Neural cell (in vitro differentiated cells): Measurements from ENCODE around the gene HOXA3. TPM values are rescaled to one million over a fixed set of nuclear protein-coding genes. Genes with fewer than 3 reads are reported as not detected.
A peak's percentile ranks its signal among the peaks of the same experiment; 100 is the strongest.

ENCODE experiments used
- H2AFZ ChIP-seq: fragments of 200-600, 300-800 bp; sonication (generic), shearing (Covaris generic); 2 replicates; pipeline ENCODE4 v1.6.0; 2014; ENCODE audit warnings: low read depth, mild to moderate bottlenecking, antibody characterized with exemption, low read length, moderate library complexity
- H3F3A ChIP-seq: fragments of 200-600 bp; shearing (Covaris generic); 2 replicates; pipeline ENCODE4 v1.6.1; 2016; ENCODE audit warnings: mild to moderate bottlenecking, moderate library complexity, mixed read lengths, antibody characterized with exemption, low read length; ENCODE audit not compliant: insufficient read depth, poor library complexity, severe bottlenecking
- H3K27ac ChIP-seq: fragments of 200-600, 300-800 bp; sonication (generic), shearing (Covaris generic); 2 replicates; pipeline ENCODE4 v1.5.1; 2014; ENCODE audit warnings: mild to moderate bottlenecking, low read length, moderate library complexity
- H3K27me3 ChIP-seq: fragments of 300-800, 200-600 bp; sonication (generic), shearing (Covaris generic); 2 replicates; pipeline ENCODE4 v1.6.0; 2014; ENCODE audit warnings: mild to moderate bottlenecking, low read depth, low read length, moderate library complexity; ENCODE audit not compliant: insufficient read depth
- H3K36me3 ChIP-seq: fragments of 300-800, 200-600 bp; sonication (generic), shearing (Covaris generic); 2 replicates; pipeline ENCODE4 v1.5.1; 2014; ENCODE audit warnings: mild to moderate bottlenecking, antibody characterized with exemption, low read length, moderate library complexity; ENCODE audit not compliant: insufficient read depth
- H3K4me2 ChIP-seq: fragments of 300-800, 200-600 bp; sonication (generic), shearing (Covaris generic); 2 replicates; pipeline ENCODE4 v1.6.0; 2014; ENCODE audit warnings: mild to moderate bottlenecking, low read length
- H3K4me3 ChIP-seq: fragments of 300-800, 200-600 bp; sonication (generic), shearing (Covaris generic); 2 replicates; pipeline ENCODE4 v1.5.1; 2014; ENCODE audit warnings: mild to moderate bottlenecking, low read length, moderate library complexity
- H3K79me2 ChIP-seq: fragments of 200-600 bp; shearing (Covaris generic); replicated peaks from 2 replicates; pipeline ENCODE4 v1.6.0; 2014; ENCODE audit warnings: mild to moderate bottlenecking, low read length, moderate library complexity; ENCODE audit not compliant: insufficient read depth
- H3K9ac ChIP-seq: fragments of 300-800, 200-600 bp; sonication (generic), shearing (Covaris generic); 2 replicates; pipeline ENCODE4 v1.6.1; 2016; ENCODE audit warnings: mild to moderate bottlenecking, low read length, mixed read lengths
- H3K9me2 ChIP-seq: fragments of 200-600 bp; shearing (Covaris generic); 2 replicates; pipeline ENCODE4 v1.6.1; 2016; ENCODE audit warnings: mild to moderate bottlenecking, low read length, mixed read lengths; ENCODE audit not compliant: insufficient read depth
- H3K9me3 ChIP-seq: fragments of 200-600, 300-800 bp; sonication (generic), shearing (Covaris generic); 2 replicates; pipeline ENCODE4 v1.6.1; 2016; ENCODE audit warnings: mild to moderate bottlenecking, mixed run types, low read length, moderate library complexity, mixed read lengths
- H4K20me1 ChIP-seq: fragments of 200-600 bp; shearing (Covaris generic); 2 replicates; pipeline ENCODE4 v1.6.1; 2016; ENCODE audit warnings: mild to moderate bottlenecking, mixed run types; ENCODE audit not compliant: insufficient read depth
- EP300 ChIP-seq: fragments of 450-650 bp; conservative IDR thresholded peaks from 2 replicates; pipeline ENCODE4 v1.6.1; 2014; ENCODE audit warnings: antibody characterized with exemption, mild to moderate bottlenecking, moderate library complexity; ENCODE audit not compliant: poor library complexity, severe bottlenecking
- EZH2 ChIP-seq: fragments of 200-600, 300-800 bp; shearing (Covaris generic), sonication (generic); IDR thresholded peaks from 2 replicates; pipeline ENCODE4 v1.6.1; 2014; ENCODE audit warnings: antibody characterized with exemption, low read length, borderline replicate concordance, mild to moderate bottlenecking; ENCODE audit not compliant: insufficient read depth, poor library complexity, severe bottlenecking
- POLR2AphosphoS5 ChIP-seq: IDR thresholded peaks from 2 replicates; pipeline ENCODE4 v1.6.1; 2012
- RAD21 ChIP-seq: fragments of 450-650 bp; conservative IDR thresholded peaks from 2 replicates; pipeline ENCODE4 v1.6.1; 2014; ENCODE audit warnings: antibody characterized with exemption, mild to moderate bottlenecking, moderate library complexity
- SMC3 ChIP-seq: fragments of 450-650 bp; conservative IDR thresholded peaks from 2 replicates; pipeline ENCODE4 v1.6.1; 2014; ENCODE audit warnings: antibody characterized with exemption, mild to moderate bottlenecking, moderate library complexity; ENCODE audit not compliant: poor library complexity
- TAF1 ChIP-seq: IDR thresholded peaks from 2 replicates; pipeline ENCODE4 v1.6.1; 2012; ENCODE audit warnings: low read depth
- polyA plus RNA-seq: library from polyadenylated mRNA; depleted of rRNA; stranded (reverse); fragments of >200 nt; gene quantifications from 2 replicates; pipeline ENCODE4 v1.2.3, GENCODE V29; 2014
- TF ChIP-seq, protein P1 (sequence below): fragments of 450-650 bp; IDR thresholded peaks from 2 replicates; pipeline ENCODE4 v1.5.1; 2014; ENCODE audit warnings: antibody characterized with exemption, mild to moderate bottlenecking, moderate library complexity; ENCODE audit not compliant: poor library complexity, severe bottlenecking
- TF ChIP-seq, protein P2 (sequence below): IDR thresholded peaks from 2 replicates; pipeline ENCODE4 v1.6.1; 2012; ENCODE audit warnings: borderline replicate concordance

Gene HOXA3
- polyA plus RNA-seq, 1 donor from 2014 or later: not detected

DNA sequence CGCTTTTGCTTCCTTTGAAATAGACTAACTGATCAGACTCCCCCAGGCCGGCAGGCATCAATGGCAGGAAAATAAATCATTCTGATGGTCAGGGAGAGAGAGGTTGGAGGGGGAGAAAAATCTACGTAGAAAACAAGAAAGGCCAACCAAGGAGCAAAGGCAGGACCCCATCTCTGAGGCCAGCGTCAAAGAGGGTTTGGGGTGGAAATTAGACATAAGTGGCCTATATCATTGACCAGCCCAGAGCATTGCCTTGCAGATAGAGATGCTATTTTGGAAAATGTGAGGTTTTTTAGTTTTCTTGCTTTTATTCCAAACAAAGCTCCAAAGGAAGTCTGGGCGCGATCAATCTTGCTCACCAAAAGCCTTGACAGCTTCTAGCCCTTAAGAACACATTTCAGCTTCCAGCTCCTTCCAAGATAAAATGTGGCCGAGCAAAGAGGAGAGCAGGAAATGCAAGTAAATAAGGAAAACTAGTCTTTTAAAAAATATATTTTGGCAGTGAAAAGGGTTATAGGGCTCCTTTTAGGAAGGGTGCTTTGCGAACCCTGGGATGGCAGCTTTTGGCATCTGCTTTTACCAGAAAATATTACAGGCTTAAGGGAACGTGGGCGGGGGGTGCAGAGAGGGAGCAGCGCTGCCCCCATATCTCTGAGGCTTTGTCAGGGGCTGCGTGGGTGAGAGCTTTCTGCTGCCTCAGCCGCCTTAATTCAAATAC, 47.9 kb downstream of the HOXA3 start:
- no peaks in the 10 kb centered on the region for H3F3A ChIP-seq
- no peaks in the 10 kb centered on the region for H3K36me3 ChIP-seq
- H3K4me3 ChIP-seq: no peak overlapping the region
- no peaks in the 10 kb centered on the region for H3K9me3 ChIP-seq
- no peak overlapping the region for H2AFZ ChIP-seq
- H3K27me3 ChIP-seq: peaks cover 100% of the 10 kb centered on the region
- no peak overlapping the region for H3K4me2 ChIP-seq
- TF ChIP-seq SMC3 (no peak), EP300 (no peak), POLR2AphosphoS5 (no peak), RAD21 (no peak)
- TF ChIP-seq, protein P1, sequence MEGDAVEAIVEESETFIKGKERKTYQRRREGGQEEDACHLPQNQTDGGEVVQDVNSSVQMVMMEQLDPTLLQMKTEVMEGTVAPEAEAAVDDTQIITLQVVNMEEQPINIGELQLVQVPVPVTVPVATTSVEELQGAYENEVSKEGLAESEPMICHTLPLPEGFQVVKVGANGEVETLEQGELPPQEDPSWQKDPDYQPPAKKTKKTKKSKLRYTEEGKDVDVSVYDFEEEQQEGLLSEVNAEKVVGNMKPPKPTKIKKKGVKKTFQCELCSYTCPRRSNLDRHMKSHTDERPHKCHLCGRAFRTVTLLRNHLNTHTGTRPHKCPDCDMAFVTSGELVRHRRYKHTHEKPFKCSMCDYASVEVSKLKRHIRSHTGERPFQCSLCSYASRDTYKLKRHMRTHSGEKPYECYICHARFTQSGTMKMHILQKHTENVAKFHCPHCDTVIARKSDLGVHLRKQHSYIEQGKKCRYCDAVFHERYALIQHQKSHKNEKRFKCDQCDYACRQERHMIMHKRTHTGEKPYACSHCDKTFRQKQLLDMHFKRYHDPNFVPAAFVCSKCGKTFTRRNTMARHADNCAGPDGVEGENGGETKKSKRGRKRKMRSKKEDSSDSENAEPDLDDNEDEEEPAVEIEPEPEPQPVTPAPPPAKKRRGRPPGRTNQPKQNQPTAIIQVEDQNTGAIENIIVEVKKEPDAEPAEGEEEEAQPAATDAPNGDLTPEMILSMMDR: no peak
- TF ChIP-seq, protein P2, sequence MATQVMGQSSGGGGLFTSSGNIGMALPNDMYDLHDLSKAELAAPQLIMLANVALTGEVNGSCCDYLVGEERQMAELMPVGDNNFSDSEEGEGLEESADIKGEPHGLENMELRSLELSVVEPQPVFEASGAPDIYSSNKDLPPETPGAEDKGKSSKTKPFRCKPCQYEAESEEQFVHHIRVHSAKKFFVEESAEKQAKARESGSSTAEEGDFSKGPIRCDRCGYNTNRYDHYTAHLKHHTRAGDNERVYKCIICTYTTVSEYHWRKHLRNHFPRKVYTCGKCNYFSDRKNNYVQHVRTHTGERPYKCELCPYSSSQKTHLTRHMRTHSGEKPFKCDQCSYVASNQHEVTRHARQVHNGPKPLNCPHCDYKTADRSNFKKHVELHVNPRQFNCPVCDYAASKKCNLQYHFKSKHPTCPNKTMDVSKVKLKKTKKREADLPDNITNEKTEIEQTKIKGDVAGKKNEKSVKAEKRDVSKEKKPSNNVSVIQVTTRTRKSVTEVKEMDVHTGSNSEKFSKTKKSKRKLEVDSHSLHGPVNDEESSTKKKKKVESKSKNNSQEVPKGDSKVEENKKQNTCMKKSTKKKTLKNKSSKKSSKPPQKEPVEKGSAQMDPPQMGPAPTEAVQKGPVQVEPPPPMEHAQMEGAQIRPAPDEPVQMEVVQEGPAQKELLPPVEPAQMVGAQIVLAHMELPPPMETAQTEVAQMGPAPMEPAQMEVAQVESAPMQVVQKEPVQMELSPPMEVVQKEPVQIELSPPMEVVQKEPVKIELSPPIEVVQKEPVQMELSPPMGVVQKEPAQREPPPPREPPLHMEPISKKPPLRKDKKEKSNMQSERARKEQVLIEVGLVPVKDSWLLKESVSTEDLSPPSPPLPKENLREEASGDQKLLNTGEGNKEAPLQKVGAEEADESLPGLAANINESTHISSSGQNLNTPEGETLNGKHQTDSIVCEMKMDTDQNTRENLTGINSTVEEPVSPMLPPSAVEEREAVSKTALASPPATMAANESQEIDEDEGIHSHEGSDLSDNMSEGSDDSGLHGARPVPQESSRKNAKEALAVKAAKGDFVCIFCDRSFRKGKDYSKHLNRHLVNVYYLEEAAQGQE: no peak
- H4K20me1 ChIP-seq: no peaks in the 10 kb centered on the region
- H3K27ac ChIP-seq: no peak overlapping the region
- H3K9me2 ChIP-seq: no peaks in the 10 kb centered on the region
- no peak overlapping the region for H3K9ac ChIP-seq
- no peaks in the 10 kb centered on the region for H3K79me2 ChIP-seq

DNA sequence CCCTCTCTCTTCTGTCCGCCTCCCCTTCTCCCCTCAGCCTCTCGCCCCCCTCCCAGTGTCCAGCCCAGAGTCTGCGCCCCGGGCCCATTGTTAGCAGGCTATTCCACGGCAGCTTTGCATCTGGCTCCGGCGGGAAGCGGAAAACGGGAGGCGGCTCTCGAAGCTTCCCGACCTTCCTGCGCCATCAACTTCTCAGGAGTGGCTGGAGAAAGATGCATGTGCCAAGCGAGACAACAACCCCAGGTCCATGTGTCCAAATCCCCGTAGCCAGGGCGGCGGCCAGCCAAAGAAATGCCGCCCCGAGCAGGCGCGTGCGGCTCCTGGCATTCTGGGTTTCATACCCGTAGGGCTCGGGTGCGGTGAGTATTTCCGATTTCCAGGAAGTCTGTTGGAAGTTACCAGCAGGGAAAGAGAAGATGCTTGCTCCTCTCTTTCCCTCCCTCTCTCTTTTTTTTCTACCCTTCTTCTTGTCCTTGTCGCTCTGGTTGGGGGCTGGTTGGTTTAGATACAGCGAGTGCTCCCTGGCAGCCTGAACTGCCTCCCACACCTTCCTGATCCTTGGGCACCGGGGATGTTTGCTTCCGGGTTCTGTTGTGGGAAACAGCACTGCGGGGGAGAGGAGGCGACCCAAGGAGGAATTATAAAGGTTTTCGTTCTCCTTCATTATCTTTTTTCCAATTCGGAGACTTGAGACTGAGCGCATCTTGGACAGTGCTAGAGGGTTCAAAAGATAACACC, 48.7 kb downstream of the HOXA3 start:
- Histone ChIP-seq H3K9ac (no peak overlapping the region), H3K36me3 (no peaks in the 10 kb centered on the region), H3K27me3 (peaks cover 100% of the 10 kb centered on the region), H3K4me3 (no peak overlapping the region), H3K27ac (no peak overlapping the region), H3K9me2 (no peaks in the 10 kb centered on the region), H3K79me2 (no peaks in the 10 kb centered on the region), H3K9me3 (no peaks in the 10 kb centered on the region), H3K4me2 (no peak overlapping the region), H2AFZ (no peak overlapping the region), H4K20me1 (no peaks in the 10 kb centered on the region), H3F3A (no peaks in the 10 kb centered on the region)
- TF ChIP-seq, protein P1: no peak
- peak; percentile 99 for TF ChIP-seq EZH2
- no peak for TF ChIP-seq TAF1
- no peak for TF ChIP-seq RAD21
